H9 (cell line): ENCODE measurements around the gene PLA2G5. TPM values are rescaled to one million over a fixed set of nuclear protein-coding genes. Genes with fewer than 3 reads are reported as not detected.

ENCODE experiments used
- DNase-seq: peaks from one replicate; pipeline ENCODE4 v3.0.0-alpha.2; 2017
- H2AFZ ChIP-seq: one replicate; pipeline ENCODE4 v1.6.1; 2013; ENCODE audit warnings: mild to moderate bottlenecking, low read length, control low read depth, moderate library complexity
- H2AK5ac ChIP-seq: 2 replicates; pipeline ENCODE4 v1.6.1; 2013; ENCODE audit warnings: low read length, control low read depth, mixed read lengths; ENCODE audit not compliant: insufficient read length
- H2BK120ac ChIP-seq: one replicate; pipeline ENCODE4 v1.6.1; 2013; ENCODE audit warnings: low read depth, mild to moderate bottlenecking, low read length, control low read depth, inconsistent platforms; ENCODE audit not compliant: poor library complexity, severe bottlenecking
- H2BK12ac ChIP-seq: 2 replicates; pipeline ENCODE4 v1.6.1; 2013; ENCODE audit warnings: low read length, control low read depth, mixed read lengths, low read depth; ENCODE audit not compliant: insufficient read length
- H2BK15ac ChIP-seq: 2 replicates; pipeline ENCODE4 v1.6.1; 2013; ENCODE audit warnings: low read depth, low read length, control low read depth
- H2BK20ac ChIP-seq: one replicate; pipeline ENCODE4 v1.6.1; 2013; ENCODE audit warnings: low read depth, mild to moderate bottlenecking, low read length, control low read depth, inconsistent platforms; ENCODE audit not compliant: poor library complexity, severe bottlenecking
- H2BK5ac ChIP-seq: 2 replicates; pipeline ENCODE4 v1.6.1; 2013; ENCODE audit warnings: low read length, control low read depth, mixed read lengths; ENCODE audit not compliant: insufficient read length
- H3K14ac ChIP-seq: 2 replicates; pipeline ENCODE4 v1.6.1; 2013; ENCODE audit warnings: low read length, control low read depth; ENCODE audit not compliant: insufficient read depth
- H3K18ac ChIP-seq: 2 replicates; pipeline ENCODE4 v1.6.1; 2013; ENCODE audit warnings: low read depth, mild to moderate bottlenecking, mixed read lengths, low read length, control low read depth; ENCODE audit not compliant: insufficient read length
- H3K23ac ChIP-seq: 2 replicates; pipeline ENCODE4 v1.6.1; 2013; ENCODE audit warnings: low read length, control low read depth, mixed read lengths, low read depth; ENCODE audit not compliant: insufficient read length
- H3K23me2 ChIP-seq: 2 replicates; pipeline ENCODE4 v1.6.1; 2013; ENCODE audit warnings: low read depth, mild to moderate bottlenecking, mixed read lengths, low read length, control low read depth; ENCODE audit not compliant: insufficient read length, poor library complexity, severe bottlenecking
- H3K27ac ChIP-seq: 2 replicates; pipeline ENCODE4 v1.5.1; 2013; ENCODE audit warnings: low read length, control low read depth, mixed read lengths, low read depth; ENCODE audit not compliant: insufficient read length
- H3K27me3 ChIP-seq: 2 replicates; pipeline ENCODE4 v1.6.1; 2013; ENCODE audit warnings: low read length, control low read depth, inconsistent platforms; ENCODE audit not compliant: insufficient read depth
- H3K4ac ChIP-seq: 2 replicates; pipeline ENCODE4 v1.6.1; 2013; ENCODE audit warnings: low read depth, mild to moderate bottlenecking, control low read depth, inconsistent platforms, low read length, moderate library complexity
- H3K4me1 ChIP-seq: 2 replicates; pipeline ENCODE4 v1.6.1; 2013; ENCODE audit warnings: low read length, control low read depth, inconsistent platforms; ENCODE audit not compliant: insufficient read depth
- H3K4me2 ChIP-seq: 2 replicates; pipeline ENCODE4 v1.6.1; 2013; ENCODE audit warnings: low read length, control low read depth, mixed read lengths; ENCODE audit not compliant: insufficient read length, insufficient read depth
- H3K56ac ChIP-seq: 2 replicates; pipeline ENCODE4 v1.6.1; 2013; ENCODE audit warnings: low read depth, mild to moderate bottlenecking, mixed read lengths, low read length, control low read depth; ENCODE audit not compliant: insufficient read length
- H3K79me1 ChIP-seq: 2 replicates; pipeline ENCODE4 v1.6.1; 2013; ENCODE audit warnings: low read depth, mild to moderate bottlenecking, moderate library complexity, low read length, control low read depth, inconsistent platforms; ENCODE audit not compliant: insufficient read depth, poor library complexity, severe bottlenecking
- H3K79me2 ChIP-seq: 2 replicates; pipeline ENCODE4 v1.6.1; 2013; ENCODE audit warnings: low read length, control low read depth, inconsistent platforms; ENCODE audit not compliant: insufficient read depth
- H3K9ac ChIP-seq: 2 replicates; pipeline ENCODE4 v1.6.1; 2013; ENCODE audit warnings: low read length, control low read depth, mixed read lengths; ENCODE audit not compliant: insufficient read length; ENCODE audit errors: extremely low read depth
- H3K9me3 ChIP-seq: one replicate; pipeline ENCODE4 v1.6.1; 2013; ENCODE audit warnings: low read depth, low read length, inconsistent platforms; ENCODE audit not compliant: control insufficient read depth
- H3T11ph ChIP-seq: one replicate; pipeline ENCODE4 v1.6.1; 2013; ENCODE audit warnings: mild to moderate bottlenecking, low read length, control low read depth, inconsistent platforms
- H4K20me1 ChIP-seq: one replicate; pipeline ENCODE4 v1.6.1; 2013; ENCODE audit not compliant: control insufficient read depth, insufficient read length, insufficient read depth
- H4K5ac ChIP-seq: 2 replicates; pipeline ENCODE4 v1.6.1; 2013; ENCODE audit warnings: low read depth, mild to moderate bottlenecking, mixed read lengths, low read length, control low read depth; ENCODE audit not compliant: insufficient read length
- H4K8ac ChIP-seq: replicated peaks from 2 replicates; pipeline ENCODE4 v1.6.1; 2013; ENCODE audit warnings: low read length, control low read depth, mixed read lengths, low read depth; ENCODE audit not compliant: insufficient read length
- H4K91ac ChIP-seq: 2 replicates; pipeline ENCODE4 v1.6.1; 2013; ENCODE audit warnings: low read depth, mild to moderate bottlenecking, moderate library complexity, mixed read lengths, low read length, control low read depth; ENCODE audit not compliant: insufficient read length
- H3K27ac Mint-ChIP-seq, 3 experiments: 2 replicates in 2 of 3; 3 replicates in 1 of 3; pipeline ENCODE4 v1.8.0; 2020 to 2021; ENCODE audit warnings: mixed read lengths in 3 of 3, mild to moderate bottlenecking in 1 of 3, moderate library complexity in 1 of 3
- H3K27me3 Mint-ChIP-seq: 2 replicates; pipeline ENCODE4 v1.8.0; 2021; ENCODE audit warnings: low read depth, mild to moderate bottlenecking, moderate library complexity, mixed read lengths
- H3K36me3 Mint-ChIP-seq, 3 experiments: 2 replicates in 2 of 3; 3 replicates in 1 of 3; pipeline ENCODE4 v1.8.0; 2020 to 2021; ENCODE audit warnings: low read depth in 3 of 3, mixed read lengths in 3 of 3; ENCODE audit not compliant: insufficient read depth in 1 of 3
- H3K4me1 Mint-ChIP-seq, 2 experiments: 2 replicates each; pipeline ENCODE4 v1.8.0; 2020; ENCODE audit warnings: mixed read lengths in 2 of 2
- H3K4me3 Mint-ChIP-seq, 2 experiments: 2 replicates in 1 of 2; 3 replicates in 1 of 2; pipeline ENCODE4 v1.8.0; 2020 to 2021; ENCODE audit warnings: mild to moderate bottlenecking in 2 of 2, mixed read lengths in 2 of 2, moderate library complexity in 1 of 2
- H3K9me3 Mint-ChIP-seq, 2 experiments: 2 replicates in 1 of 2; 3 replicates in 1 of 2; pipeline ENCODE4 v1.8.0; 2020; ENCODE audit warnings: mild to moderate bottlenecking in 2 of 2, mixed read lengths in 2 of 2, moderate library complexity in 1 of 2
- CTCF ChIP-seq: fragments of 200-600 bp; sonication (generic); conservative IDR thresholded peaks from 3 replicates; pipeline ENCODE4 v1.8.0; 2021; ENCODE audit warnings: antibody characterized with exemption, mild to moderate bottlenecking
- WGBS: extraction: QIAGEN DNeasy Blood & Tissue Kit; methylation state at CpG from one replicate; pipeline ENCODE4 v1.1.7; 2013; ENCODE audit warnings: missing lambda C conversion rate, low lambda C conversion rate, mixed read lengths; ENCODE audit not compliant: insufficient read length; ENCODE audit errors: extremely low coverage; 5-methylcytosine and 5-hydroxymethylcytosine counted together
- total RNA-seq: library from RNA; stranded (reverse); gene quantifications from 2 replicates; pipeline ENCODE4 v1.2.1, GENCODE V29; 2021

Gene PLA2G5
- total RNA-seq, 1 experiment from 2014 or later, result not detected

- Histone ChIP-seq H4K91ac (no peak overlapping the region), H3K9me3 (no peaks in the 10 kb centered on the region), H3K79me2 (no peaks in the 10 kb centered on the region), H2BK120ac (no peak overlapping the region), H3K4me2 (no peak overlapping the region), H2BK12ac (no peak overlapping the region), H3K9ac (no peak overlapping the region), H4K8ac (no peak overlapping the region), H2AFZ (no peak overlapping the region), H2BK5ac (no peak overlapping the region), H3T11ph (no peak overlapping the region), H3K23ac (no peak overlapping the region), H3K18ac (no peak overlapping the region), H3K23me2 (no peaks in the 10 kb centered on the region), H3K4ac (no peak overlapping the region), H3K27ac (no peak overlapping the region), H3K79me1 (no peaks in the 10 kb centered on the region), H3K4me1 (peaks cover 2% of the 10 kb centered on the region; the same call in 1 of the 2 replicates), H2BK15ac (no peak overlapping the region), H2BK20ac (no peak overlapping the region), H4K5ac (no peak overlapping the region), H3K14ac (no peak overlapping the region), H2AK5ac (no peak overlapping the region), H3K27me3 (no peaks in the 10 kb centered on the region), H4K20me1 (no peaks in the 10 kb centered on the region), H3K56ac (no peak overlapping the region)
- Mint-ChIP-seq H3K27ac (no peak overlapping the region), H3K4me1 (peaks cover 11 to 13% of the 10 kb centered on the region in 2 experiments), H3K36me3 (peaks cover 0 to 1% (median 0%) of the 10 kb centered on the region in 3 experiments; a peak in 2 of 7 replicates), H3K4me3 (no peak overlapping the region), H3K27me3 (peaks cover 2% of the 10 kb centered on the region; the same call in 1 of the 2 replicates), H3K9me3 (peaks cover 5 to 14% of the 10 kb centered on the region in 2 experiments)
- WGBS, result no CpG with 5 or more reads among the region's 1 CpG
- TF ChIP-seq CTCF, result no peak
- DNase-seq, result no peak
These were observed 35.9 kb downstream of the PLA2G5 start for GRCh38 chr1:20105856-20106255.
